ENCODE results near the gene MUC16. TPM values are rescaled to one million over a fixed set of nuclear protein-coding genes. Genes with fewer than 3 reads are reported as not detected.

The MUC16 gene
- total and polyA plus RNA-seq, 2 of the 13 experiments (the other 11 are each of a cell fraction or from before 2014, with no cell fraction given): not detected

DNA sequence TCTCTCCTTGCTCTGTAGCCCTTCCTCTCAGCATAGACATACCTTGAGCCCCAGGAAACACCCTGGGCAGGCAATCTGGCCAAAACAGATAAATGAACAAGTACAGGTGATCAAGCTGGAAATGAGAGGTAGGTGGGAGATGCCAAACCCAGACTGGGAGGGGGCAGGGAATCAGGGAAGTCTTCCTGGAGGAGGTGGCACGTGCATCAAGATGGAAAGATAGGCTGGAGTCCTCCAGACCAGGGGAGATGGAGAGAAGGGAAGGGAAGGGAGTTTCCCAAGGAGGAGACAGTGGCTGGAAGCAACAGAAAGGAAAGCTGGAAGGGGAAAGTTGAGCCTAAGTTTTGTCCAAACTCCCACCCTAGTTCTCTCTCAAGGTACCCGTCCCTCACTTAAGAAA lies 1.7 kb upstream of the MUC16 start (continued):
- TF ChIP-seq, protein P1, sequence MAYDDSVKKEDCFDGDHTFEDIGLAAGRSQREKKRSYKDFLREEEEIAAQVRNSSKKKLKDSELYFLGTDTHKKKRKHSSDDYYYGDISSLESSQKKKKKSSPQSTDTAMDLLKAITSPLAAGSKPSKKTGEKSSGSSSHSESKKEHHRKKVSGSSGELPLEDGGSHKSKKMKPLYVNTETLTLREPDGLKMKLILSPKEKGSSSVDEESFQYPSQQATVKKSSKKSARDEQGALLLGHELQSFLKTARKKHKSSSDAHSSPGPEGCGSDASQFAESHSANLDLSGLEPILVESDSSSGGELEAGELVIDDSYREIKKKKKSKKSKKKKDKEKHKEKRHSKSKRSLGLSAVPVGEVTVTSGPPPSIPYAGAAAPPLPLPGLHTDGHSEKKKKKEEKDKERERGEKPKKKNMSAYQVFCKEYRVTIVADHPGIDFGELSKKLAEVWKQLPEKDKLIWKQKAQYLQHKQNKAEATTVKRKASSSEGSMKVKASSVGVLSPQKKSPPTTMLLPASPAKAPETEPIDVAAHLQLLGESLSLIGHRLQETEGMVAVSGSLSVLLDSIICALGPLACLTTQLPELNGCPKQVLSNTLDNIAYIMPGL (CRISPR knock-in tag; IDR thresholded peaks at IDR 0.05; ENCODE audit: borderline replicate concordance in 1 of 2, low read depth in 1 of 2): no peak
- TF ChIP-seq, protein P2, sequence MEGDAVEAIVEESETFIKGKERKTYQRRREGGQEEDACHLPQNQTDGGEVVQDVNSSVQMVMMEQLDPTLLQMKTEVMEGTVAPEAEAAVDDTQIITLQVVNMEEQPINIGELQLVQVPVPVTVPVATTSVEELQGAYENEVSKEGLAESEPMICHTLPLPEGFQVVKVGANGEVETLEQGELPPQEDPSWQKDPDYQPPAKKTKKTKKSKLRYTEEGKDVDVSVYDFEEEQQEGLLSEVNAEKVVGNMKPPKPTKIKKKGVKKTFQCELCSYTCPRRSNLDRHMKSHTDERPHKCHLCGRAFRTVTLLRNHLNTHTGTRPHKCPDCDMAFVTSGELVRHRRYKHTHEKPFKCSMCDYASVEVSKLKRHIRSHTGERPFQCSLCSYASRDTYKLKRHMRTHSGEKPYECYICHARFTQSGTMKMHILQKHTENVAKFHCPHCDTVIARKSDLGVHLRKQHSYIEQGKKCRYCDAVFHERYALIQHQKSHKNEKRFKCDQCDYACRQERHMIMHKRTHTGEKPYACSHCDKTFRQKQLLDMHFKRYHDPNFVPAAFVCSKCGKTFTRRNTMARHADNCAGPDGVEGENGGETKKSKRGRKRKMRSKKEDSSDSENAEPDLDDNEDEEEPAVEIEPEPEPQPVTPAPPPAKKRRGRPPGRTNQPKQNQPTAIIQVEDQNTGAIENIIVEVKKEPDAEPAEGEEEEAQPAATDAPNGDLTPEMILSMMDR (CRISPR knock-in tag; IDR thresholded peaks at IDR 0.05): no peak

DNA sequence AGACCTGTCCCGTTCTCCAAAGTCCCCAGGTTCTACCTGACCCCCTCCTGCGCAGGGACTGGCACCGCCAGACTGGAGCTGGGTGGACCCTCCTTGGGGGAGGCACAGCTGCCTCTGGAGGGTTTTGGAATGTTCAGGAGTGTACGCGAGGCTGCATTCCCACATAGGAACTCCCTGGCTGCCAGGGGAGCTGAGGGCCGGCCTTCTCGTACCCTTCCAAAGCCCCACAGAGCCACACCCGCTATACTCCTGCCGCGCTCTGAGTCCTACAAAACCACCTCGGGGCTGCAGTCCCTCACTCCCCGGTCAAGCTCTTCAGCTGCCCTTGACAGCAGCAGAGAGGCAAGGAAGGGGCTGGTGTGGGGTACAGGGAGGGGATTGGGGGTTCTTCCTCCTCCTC lies 484 bp upstream of the MUC16 start:
- 0 out of 5 replicates have a peak, but pooled peaks cover 0 to 1% of the 10 kb centered on the region in 2 experiments for H3K27me3 ChIP-seq (ENCODE audit: control insufficient read depth in 1 of 2, insufficient read depth in 2 of 2, low read length in 2 of 2)
- TF ChIP-seq CEBPB (IDR thresholded peaks at IDR 0.05; ENCODE audit: borderline replicate concordance, low read depth, low read length): no peak
- TF ChIP-seq, protein P3, sequence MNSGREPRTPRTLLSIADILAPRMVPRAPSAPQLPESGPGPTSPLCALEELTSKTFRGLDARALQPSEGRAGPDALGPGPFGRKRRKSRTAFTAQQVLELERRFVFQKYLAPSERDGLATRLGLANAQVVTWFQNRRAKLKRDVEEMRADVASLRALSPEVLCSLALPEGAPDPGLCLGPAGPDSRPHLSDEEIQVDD (CRISPR knock-in tag; IDR thresholded peaks at IDR 0.05; ENCODE audit: borderline replicate concordance): no peak
- TF ChIP-seq ZNF563 (CRISPR knock-in tag; IDR thresholded peaks at IDR 0.05): no peak
- TF ChIP-seq ZNF460 (CRISPR knock-in tag; IDR thresholded peaks at IDR 0.05; ENCODE audit: borderline replicate concordance): no peak
- TF ChIP-seq, protein P4, sequence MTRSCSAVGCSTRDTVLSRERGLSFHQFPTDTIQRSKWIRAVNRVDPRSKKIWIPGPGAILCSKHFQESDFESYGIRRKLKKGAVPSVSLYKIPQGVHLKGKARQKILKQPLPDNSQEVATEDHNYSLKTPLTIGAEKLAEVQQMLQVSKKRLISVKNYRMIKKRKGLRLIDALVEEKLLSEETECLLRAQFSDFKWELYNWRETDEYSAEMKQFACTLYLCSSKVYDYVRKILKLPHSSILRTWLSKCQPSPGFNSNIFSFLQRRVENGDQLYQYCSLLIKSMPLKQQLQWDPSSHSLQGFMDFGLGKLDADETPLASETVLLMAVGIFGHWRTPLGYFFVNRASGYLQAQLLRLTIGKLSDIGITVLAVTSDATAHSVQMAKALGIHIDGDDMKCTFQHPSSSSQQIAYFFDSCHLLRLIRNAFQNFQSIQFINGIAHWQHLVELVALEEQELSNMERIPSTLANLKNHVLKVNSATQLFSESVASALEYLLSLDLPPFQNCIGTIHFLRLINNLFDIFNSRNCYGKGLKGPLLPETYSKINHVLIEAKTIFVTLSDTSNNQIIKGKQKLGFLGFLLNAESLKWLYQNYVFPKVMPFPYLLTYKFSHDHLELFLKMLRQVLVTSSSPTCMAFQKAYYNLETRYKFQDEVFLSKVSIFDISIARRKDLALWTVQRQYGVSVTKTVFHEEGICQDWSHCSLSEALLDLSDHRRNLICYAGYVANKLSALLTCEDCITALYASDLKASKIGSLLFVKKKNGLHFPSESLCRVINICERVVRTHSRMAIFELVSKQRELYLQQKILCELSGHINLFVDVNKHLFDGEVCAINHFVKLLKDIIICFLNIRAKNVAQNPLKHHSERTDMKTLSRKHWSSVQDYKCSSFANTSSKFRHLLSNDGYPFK (CRISPR knock-in tag; IDR thresholded peaks at IDR 0.05; ENCODE audit: borderline replicate concordance): no peak
- TF ChIP-seq TMF1 (CRISPR knock-in tag; IDR thresholded peaks at IDR 0.05; ENCODE audit: low read depth): no peak
- TF ChIP-seq TBP (CRISPR knock-in tag; IDR thresholded peaks at IDR 0.05): no peak
- TF ChIP-seq ZNF629 (CRISPR knock-in tag; conservative IDR thresholded peaks at IDR 0.05): no peak
- TF ChIP-seq IRX3 (CRISPR knock-in tag; IDR thresholded peaks at IDR 0.05; ENCODE audit: borderline replicate concordance, low read depth): no peak
- TF ChIP-seq NCOA1 (CRISPR knock-in tag; IDR thresholded peaks at IDR 0.05): no peak
- TF ChIP-seq NKX3-1 (CRISPR knock-in tag; IDR thresholded peaks at IDR 0.05): no peak
- TF ChIP-seq NR2C2 (CRISPR knock-in tag; IDR thresholded peaks at IDR 0.05; ENCODE audit: borderline replicate concordance): no peak
- TF ChIP-seq, protein P5, sequence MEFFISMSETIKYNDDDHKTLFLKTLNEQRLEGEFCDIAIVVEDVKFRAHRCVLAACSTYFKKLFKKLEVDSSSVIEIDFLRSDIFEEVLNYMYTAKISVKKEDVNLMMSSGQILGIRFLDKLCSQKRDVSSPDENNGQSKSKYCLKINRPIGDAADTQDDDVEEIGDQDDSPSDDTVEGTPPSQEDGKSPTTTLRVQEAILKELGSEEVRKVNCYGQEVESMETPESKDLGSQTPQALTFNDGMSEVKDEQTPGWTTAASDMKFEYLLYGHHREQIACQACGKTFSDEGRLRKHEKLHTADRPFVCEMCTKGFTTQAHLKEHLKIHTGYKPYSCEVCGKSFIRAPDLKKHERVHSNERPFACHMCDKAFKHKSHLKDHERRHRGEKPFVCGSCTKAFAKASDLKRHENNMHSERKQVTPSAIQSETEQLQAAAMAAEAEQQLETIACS (CRISPR knock-in tag; IDR thresholded peaks at IDR 0.05): no peak

More for the DNA sequence above, 484 bp upstream of the MUC16 start:
- in situ Hi-C loops (cut with HindIII; ENCODE audit: extremely low pct_ligation_motif_present, low pct_unique_long_range_greater_than_20kb) (no loop called here), intact Hi-C loops (cut with micrococcal nuclease; ENCODE audit: unreplicated experiment) (no loop called here)
- no peak for FAIRE-seq
- ChIA-PET CTCF (ENCODE audit: low intra/inter-chr PET ratio, low total read pairs) (no interaction called here), POLR2A (no interaction called here)
- no peak overlapping the region for H3K4me3 ChIP-seq (replicated peaks in 1 of 3; ENCODE audit: insufficient read depth in 1 of 3, low read depth in 2 of 3, low read length in 3 of 3)
- no peak overlapping the region for H3K4me2 ChIP-seq (ENCODE audit: low read depth, low read length)
- no CpG with 5 or more reads among the region's 12 CpGs for WGBS (ENCODE audit: low lambda C conversion rate)
- no peaks in the 10 kb centered on the region for H3K9me3 ChIP-seq (ENCODE audit: low read length)
- no peaks in the 10 kb centered on the region for H3K4me1 ChIP-seq (ENCODE audit: insufficient read depth, low read length)
- no peaks in the 10 kb centered on the region for H3K36me3 ChIP-seq (replicated peaks in 1 of 2; ENCODE audit: control insufficient read depth in 1 of 2, insufficient read depth in 2 of 2, low read length in 2 of 2)
- BruUV-seq (replicated peaks): no TSS peak
- no peaks in the 10 kb centered on the region for H3K79me2 ChIP-seq (ENCODE audit: insufficient read depth, low read length)
- no peak; the same call in 2 of the 3 replicates for ATAC-seq
- no peak overlapping the region for H3K27ac ChIP-seq (ENCODE audit: extremely low read length, insufficient read depth, low read length)
- H2AFZ ChIP-seq (ENCODE audit: low read length): no peak overlapping the region
- H4K20me1 ChIP-seq (ENCODE audit: insufficient read depth, low read length): no peaks in the 10 kb centered on the region
- no peak overlapping the region for H3K9ac ChIP-seq (ENCODE audit: insufficient read depth, low read depth, low read length)
- no peak for DNase-seq (ENCODE audit: low spot score)
